ENCODE measurements around the gene C12orf54.

C12orf54 gene

DNA sequence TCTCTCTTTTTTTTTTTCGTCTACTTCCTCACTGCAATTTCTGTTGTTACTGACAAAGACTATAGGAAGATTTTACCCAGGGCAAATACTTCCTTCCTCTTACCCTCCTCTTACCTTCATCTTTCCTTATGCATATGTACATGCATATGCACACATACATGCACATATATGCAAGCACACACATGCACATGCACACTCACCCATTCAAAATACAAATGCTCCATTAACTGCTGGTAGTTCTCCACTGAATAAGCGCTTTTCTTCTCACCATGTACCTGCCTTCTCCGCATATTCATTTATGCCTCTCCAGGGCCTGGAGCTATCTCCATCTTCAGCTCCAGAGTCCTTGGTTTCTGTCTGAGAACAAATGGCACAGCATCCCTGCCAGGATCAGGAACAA is 632 bp downstream of the C12orf54 start:
- no peak for TF ChIP-seq EZH2phosphoT487 (conservative IDR thresholded peaks at IDR 0.05; ENCODE audit: low read length)
- TF ChIP-seq, protein P1, sequence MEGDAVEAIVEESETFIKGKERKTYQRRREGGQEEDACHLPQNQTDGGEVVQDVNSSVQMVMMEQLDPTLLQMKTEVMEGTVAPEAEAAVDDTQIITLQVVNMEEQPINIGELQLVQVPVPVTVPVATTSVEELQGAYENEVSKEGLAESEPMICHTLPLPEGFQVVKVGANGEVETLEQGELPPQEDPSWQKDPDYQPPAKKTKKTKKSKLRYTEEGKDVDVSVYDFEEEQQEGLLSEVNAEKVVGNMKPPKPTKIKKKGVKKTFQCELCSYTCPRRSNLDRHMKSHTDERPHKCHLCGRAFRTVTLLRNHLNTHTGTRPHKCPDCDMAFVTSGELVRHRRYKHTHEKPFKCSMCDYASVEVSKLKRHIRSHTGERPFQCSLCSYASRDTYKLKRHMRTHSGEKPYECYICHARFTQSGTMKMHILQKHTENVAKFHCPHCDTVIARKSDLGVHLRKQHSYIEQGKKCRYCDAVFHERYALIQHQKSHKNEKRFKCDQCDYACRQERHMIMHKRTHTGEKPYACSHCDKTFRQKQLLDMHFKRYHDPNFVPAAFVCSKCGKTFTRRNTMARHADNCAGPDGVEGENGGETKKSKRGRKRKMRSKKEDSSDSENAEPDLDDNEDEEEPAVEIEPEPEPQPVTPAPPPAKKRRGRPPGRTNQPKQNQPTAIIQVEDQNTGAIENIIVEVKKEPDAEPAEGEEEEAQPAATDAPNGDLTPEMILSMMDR (IDR thresholded peaks at IDR 0.05; ENCODE audit: insufficient read depth, low read length, poor library complexity, severe bottlenecking), result no peak
- no peaks in the 10 kb centered on the region for H3F3A ChIP-seq (ENCODE audit: insufficient read depth)
- H2AFZ ChIP-seq (ENCODE audit: low read depth, low read length, severe bottlenecking), result no peak overlapping the region

DNA sequence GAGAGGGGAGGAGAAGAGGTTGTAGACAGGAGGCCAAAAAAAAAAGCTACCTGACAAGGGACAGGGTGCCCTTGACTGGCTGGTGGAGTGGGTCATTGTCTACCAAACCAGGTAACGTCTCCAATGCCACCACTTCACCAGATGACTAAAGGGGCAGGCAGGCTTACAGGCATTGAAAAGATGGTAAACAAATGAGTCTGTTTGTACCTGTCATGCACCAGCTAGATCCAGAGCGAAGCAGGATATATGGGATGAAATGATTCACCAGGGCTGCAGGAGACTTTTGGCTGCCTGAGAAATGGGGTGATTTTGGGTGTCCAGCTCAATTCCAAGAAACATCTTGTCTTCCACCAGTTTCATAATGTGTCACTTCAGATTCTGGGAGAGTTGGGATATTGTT is 4.0 kb downstream of the C12orf54 start:
- no peaks in the 10 kb centered on the region for H3K9me2 ChIP-seq (replicated peaks; ENCODE audit: insufficient read depth, low read length)
- H3K9me3 ChIP-seq (ENCODE audit: insufficient read depth, low read length), result no peaks in the 10 kb centered on the region
- no peak overlapping the region for H2AFZ ChIP-seq (ENCODE audit: low read depth, low read length, severe bottlenecking)
- no peaks in the 10 kb centered on the region for H3F3A ChIP-seq (ENCODE audit: insufficient read depth)
- H3K79me2 ChIP-seq (ENCODE audit: insufficient read depth, low read length), result no peaks in the 10 kb centered on the region
- H3K27ac ChIP-seq (ENCODE audit: low read depth, low read length), result no peak overlapping the region
- H4K20me1 ChIP-seq (ENCODE audit: low read depth, low read length), result no peaks in the 10 kb centered on the region
- H3K27me3 ChIP-seq (ENCODE audit: low read length), result no peaks in the 10 kb centered on the region; the same call in 1 of the 2 replicates
- no peaks in the 10 kb centered on the region for H3K36me3 ChIP-seq (ENCODE audit: low read length)
- TF ChIP-seq, protein P1 (IDR thresholded peaks at IDR 0.05; ENCODE audit: insufficient read depth, low read length, poor library complexity, severe bottlenecking), result no peak
- TF ChIP-seq EZH2phosphoT487 (conservative IDR thresholded peaks at IDR 0.05; ENCODE audit: low read length), result no peak
- H3K4me3 ChIP-seq (ENCODE audit: insufficient read depth, low read length, poor library complexity, severe bottlenecking), result no peak overlapping the region
- H3K4me2 ChIP-seq (ENCODE audit: low read depth, low read length, poor library complexity, severe bottlenecking), result no peak overlapping the region
- H3K9ac ChIP-seq (ENCODE audit: low read length), result no peak overlapping the region

More for the DNA sequence above, 632 bp downstream of the C12orf54 start:
- H4K20me1 ChIP-seq (ENCODE audit: low read depth, low read length), result no peaks in the 10 kb centered on the region
- H3K4me2 ChIP-seq (ENCODE audit: low read depth, low read length, poor library complexity, severe bottlenecking), result no peak overlapping the region
- no peaks in the 10 kb centered on the region for H3K36me3 ChIP-seq (ENCODE audit: low read length)
- no peak overlapping the region for H3K4me3 ChIP-seq (ENCODE audit: insufficient read depth, low read length, poor library complexity, severe bottlenecking)
- no peaks in the 10 kb centered on the region for H3K79me2 ChIP-seq (ENCODE audit: insufficient read depth, low read length)
- H3K27me3 ChIP-seq (ENCODE audit: low read length), result no peaks in the 10 kb centered on the region; the same call in 1 of the 2 replicates
- H3K9me3 ChIP-seq (ENCODE audit: insufficient read depth, low read length), result no peaks in the 10 kb centered on the region
- no peak overlapping the region for H3K27ac ChIP-seq (ENCODE audit: low read depth, low read length)
- no peaks in the 10 kb centered on the region for H3K9me2 ChIP-seq (replicated peaks; ENCODE audit: insufficient read depth, low read length)
- no peak overlapping the region for H3K9ac ChIP-seq (ENCODE audit: low read length)

DNA sequence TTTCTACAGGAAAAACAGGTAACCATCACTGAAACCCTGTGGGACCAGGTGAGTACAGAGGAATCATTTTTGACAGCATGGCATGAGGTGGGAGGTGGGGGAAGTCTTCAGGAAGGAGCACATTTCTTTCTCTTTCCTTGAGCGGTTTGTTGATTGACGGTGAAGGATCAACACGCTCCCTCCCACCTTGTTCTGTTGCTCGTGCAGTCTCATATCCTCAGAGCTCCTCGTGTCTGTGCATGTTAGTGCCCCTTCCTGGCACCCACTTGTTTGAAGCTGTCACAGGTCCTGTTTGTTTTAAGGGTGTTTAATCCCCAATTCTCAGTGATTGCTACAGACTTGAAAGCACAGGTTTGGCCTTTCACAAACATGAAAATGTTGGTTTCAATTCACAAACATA is 4.4 kb downstream of the C12orf54 start:
- H3K4me3 ChIP-seq (ENCODE audit: insufficient read depth, low read length, poor library complexity, severe bottlenecking), result no peak overlapping the region
- no peaks in the 10 kb centered on the region for H3K36me3 ChIP-seq (ENCODE audit: low read length)
- H3K4me2 ChIP-seq (ENCODE audit: low read depth, low read length, poor library complexity, severe bottlenecking), result no peak overlapping the region
- TF ChIP-seq, protein P1 (IDR thresholded peaks at IDR 0.05; ENCODE audit: insufficient read depth, low read length, poor library complexity, severe bottlenecking), result no peak
- TF ChIP-seq EZH2phosphoT487 (conservative IDR thresholded peaks at IDR 0.05; ENCODE audit: low read length), result no peak
- H3K79me2 ChIP-seq (ENCODE audit: insufficient read depth, low read length), result no peaks in the 10 kb centered on the region
- H3F3A ChIP-seq (ENCODE audit: insufficient read depth), result no peaks in the 10 kb centered on the region
- no peaks in the 10 kb centered on the region for H3K9me3 ChIP-seq (ENCODE audit: insufficient read depth, low read length)
- no peak overlapping the region for H3K27ac ChIP-seq (ENCODE audit: low read depth, low read length)
- no peaks in the 10 kb centered on the region for H4K20me1 ChIP-seq (ENCODE audit: low read depth, low read length)
- H2AFZ ChIP-seq (ENCODE audit: low read depth, low read length, severe bottlenecking), result no peak overlapping the region
- no peak overlapping the region for H3K9ac ChIP-seq (ENCODE audit: low read length)
- no peaks in the 10 kb centered on the region for H3K9me2 ChIP-seq (replicated peaks; ENCODE audit: insufficient read depth, low read length)
- no peaks in the 10 kb centered on the region; the same call in 1 of the 2 replicates for H3K27me3 ChIP-seq (ENCODE audit: low read length)

All from SU-DHL-6 (cell line).